Adrenal gland (tissue), 5 donors: ENCODE data around the gene PPARGC1A.

ENCODE experiments used
- POLR2A ChIP-seq, 2 donors: fragments of 450-650 bp; IDR thresholded peaks; one replicate each; pipeline ENCODE4 v1.6.1; 2017; ENCODE audit warnings: antibody characterized with exemption in 2 of 2, mild to moderate bottlenecking in 2 of 2, moderate library complexity in 1 of 2
- TF ChIP-seq, protein P1 (sequence below), 6 experiments: fragments of 450-650 bp in 4 of 6; fragments of 200-600 bp in 2 of 6; sonication (generic) in 1 of 6; IDR thresholded peaks; 1 replicate in 5 of 6; 2 replicates in 1 of 6; pipeline versions ENCODE4 v1.5.1 to v1.8.0; 2016 to 2021; ENCODE audit warnings: antibody characterized with exemption in 6 of 6, mild to moderate bottlenecking in 2 of 6, moderate library complexity in 1 of 6
- donor health status: DM: no; HTN: no; CAD: no.

DNA sequence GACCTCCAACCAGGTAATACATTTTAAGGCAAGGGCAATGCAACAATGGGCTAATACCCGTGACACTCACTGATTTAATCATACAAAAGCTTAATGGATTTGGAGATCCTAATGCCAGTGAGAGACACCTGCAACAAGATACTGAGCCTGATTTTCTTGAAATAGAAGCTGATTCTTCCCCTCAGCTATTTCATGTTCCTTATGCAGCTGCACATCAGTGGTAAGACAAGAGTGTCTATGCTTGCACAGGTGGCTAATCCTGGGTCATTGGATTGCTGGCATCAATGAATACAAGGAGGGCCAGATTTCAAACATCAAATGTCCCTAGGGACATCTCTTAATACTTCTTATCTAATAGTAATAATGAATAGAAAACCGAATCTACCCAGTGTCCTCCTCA lies 139.7 kb downstream of the PPARGC1A start:
- TF ChIP-seq, protein P1, sequence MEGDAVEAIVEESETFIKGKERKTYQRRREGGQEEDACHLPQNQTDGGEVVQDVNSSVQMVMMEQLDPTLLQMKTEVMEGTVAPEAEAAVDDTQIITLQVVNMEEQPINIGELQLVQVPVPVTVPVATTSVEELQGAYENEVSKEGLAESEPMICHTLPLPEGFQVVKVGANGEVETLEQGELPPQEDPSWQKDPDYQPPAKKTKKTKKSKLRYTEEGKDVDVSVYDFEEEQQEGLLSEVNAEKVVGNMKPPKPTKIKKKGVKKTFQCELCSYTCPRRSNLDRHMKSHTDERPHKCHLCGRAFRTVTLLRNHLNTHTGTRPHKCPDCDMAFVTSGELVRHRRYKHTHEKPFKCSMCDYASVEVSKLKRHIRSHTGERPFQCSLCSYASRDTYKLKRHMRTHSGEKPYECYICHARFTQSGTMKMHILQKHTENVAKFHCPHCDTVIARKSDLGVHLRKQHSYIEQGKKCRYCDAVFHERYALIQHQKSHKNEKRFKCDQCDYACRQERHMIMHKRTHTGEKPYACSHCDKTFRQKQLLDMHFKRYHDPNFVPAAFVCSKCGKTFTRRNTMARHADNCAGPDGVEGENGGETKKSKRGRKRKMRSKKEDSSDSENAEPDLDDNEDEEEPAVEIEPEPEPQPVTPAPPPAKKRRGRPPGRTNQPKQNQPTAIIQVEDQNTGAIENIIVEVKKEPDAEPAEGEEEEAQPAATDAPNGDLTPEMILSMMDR (IDR thresholded peaks at IDR 0.05) = no peak
- TF ChIP-seq POLR2A (IDR thresholded peaks at IDR 0.05) = no peak
